HepG2 (cell line): ENCODE results near the gene COMMD4. TPM values are rescaled to one million over a fixed set of nuclear protein-coding genes. Genes with fewer than 3 reads are reported as not detected.

Experiments
- BRCA1 ChIP-seq: sonication (generic); formaldehyde crosslinking; IDR thresholded peaks from 2 replicates; pipeline ENCODE4 v1.4.0; 2020; ENCODE audit warnings: missing genetic modification reagents
- CC2D1A ChIP-seq: sonication (generic); formaldehyde crosslinking; IDR thresholded peaks from 2 replicates; pipeline ENCODE4 v1.8.1; 2023; ENCODE audit warnings: mild to moderate bottlenecking, missing genetic modification reagents
- CCDC6 ChIP-seq: sonication (generic); formaldehyde crosslinking; IDR thresholded peaks from 2 replicates; pipeline ENCODE4 v1.8.1; 2022; ENCODE audit warnings: mild to moderate bottlenecking, missing genetic modification reagents, moderate library complexity
- NFE2L2 ChIP-seq: fragments of 150-350 bp; IDR thresholded peaks from 2 replicates; pipeline ENCODE4 v1.6.1; 2014; ENCODE audit warnings: low read length
- NR2F2 ChIP-seq: IDR thresholded peaks from 2 replicates; pipeline ENCODE4 v1.6.1; 2012; ENCODE audit warnings: low read depth, inconsistent platforms, borderline replicate concordance
- SMC3 ChIP-seq: IDR thresholded peaks from 2 replicates; pipeline ENCODE4 v1.6.1; 2011; ENCODE audit warnings: low read length, improper control_type of control experiment
- YEATS2 ChIP-seq: sonication (generic); formaldehyde crosslinking; IDR thresholded peaks from 2 replicates; pipeline ENCODE4 v1.4.0; 2020; ENCODE audit warnings: missing genetic modification reagents, borderline replicate concordance
- ZBTB21 ChIP-seq: sonication (generic); formaldehyde crosslinking; IDR thresholded peaks from 2 replicates; pipeline ENCODE4 v1.4.0; 2020; ENCODE audit warnings: missing genetic modification reagents
- ZFX ChIP-seq: sonication (generic); formaldehyde crosslinking; IDR thresholded peaks from 2 replicates; pipeline ENCODE4 v1.4.0; 2020; ENCODE audit warnings: mild to moderate bottlenecking, low read depth, missing genetic modification reagents, moderate library complexity
- ZNF317 ChIP-seq: sonication (generic); formaldehyde crosslinking; IDR thresholded peaks from 2 replicates; pipeline ENCODE4 v1.5.0; 2020; ENCODE audit warnings: mild to moderate bottlenecking, missing genetic modification reagents
- ZNF326 ChIP-seq: sonication (generic); formaldehyde crosslinking; IDR thresholded peaks from 2 replicates; pipeline ENCODE4 v1.4.0; 2020; ENCODE audit warnings: missing genetic modification reagents, borderline replicate concordance
- ZNF337 ChIP-seq: sonication (generic); formaldehyde crosslinking; IDR thresholded peaks from 2 replicates; pipeline ENCODE4 v1.5.1; 2020; ENCODE audit warnings: missing genetic modification reagents, low read depth, mild to moderate bottlenecking, borderline replicate concordance
- ZNF543 ChIP-seq: sonication (generic); formaldehyde crosslinking; IDR thresholded peaks from 2 replicates; pipeline ENCODE4 v1.4.0; 2020; ENCODE audit warnings: mild to moderate bottlenecking, missing genetic modification reagents
- ZSCAN12 ChIP-seq: sonication (generic); formaldehyde crosslinking; IDR thresholded peaks from 2 replicates; pipeline ENCODE4 v1.9.0; 2021; ENCODE audit warnings: mild to moderate bottlenecking, missing genetic modification reagents
- ZZZ3 ChIP-seq: sonication (generic); formaldehyde crosslinking; IDR thresholded peaks from 2 replicates; pipeline ENCODE4 v1.4.0; 2020; ENCODE audit warnings: missing genetic modification reagents, mild to moderate bottlenecking, borderline replicate concordance
- polyA plus RNA-seq, 8 experiments: library from polyadenylated mRNA; depleted of rRNA in 3 of 8; stranded (reverse) in 7 of 8; unstranded in 1 of 8; fragments of >200 nt; fragmentation: Illumina TruSeq in 4 of 8; extraction: Trizol in 4 of 8; gene quantifications; 2 replicates each; pipeline versions ENCODE4 v1.2.1 to v1.2.3, GENCODE V29; 2011 to 2016; ENCODE audit warnings: low read depth in 4 of 8, missing spikeins in 1 of 8, mixed read lengths in 1 of 8; ENCODE audit not compliant: insufficient read depth in 1 of 8
- total RNA-seq, 5 experiments: library from RNA; depleted of rRNA; stranded (reverse); fragments of >200 nt; fragmentation: Illumina TruSeq; extraction: Trizol; gene quantifications; 2 replicates each; pipeline ENCODE4 v1.2.3, GENCODE V29; 2016; ENCODE audit warnings: low read depth in 1 of 5
- TF ChIP-seq, protein P1 (sequence below): sonication (generic); formaldehyde crosslinking; IDR thresholded peaks from 2 replicates; pipeline ENCODE4 v1.5.0; 2020; ENCODE audit warnings: missing genetic modification reagents
- TF ChIP-seq, protein P2 (sequence below): sonication (generic); formaldehyde crosslinking; IDR thresholded peaks from 2 replicates; pipeline ENCODE4 v1.8.1; 2023; ENCODE audit warnings: missing genetic modification reagents, inconsistent platforms, borderline replicate concordance
- TF ChIP-seq, protein P3 (sequence below): sonication (generic); formaldehyde crosslinking; IDR thresholded peaks from 2 replicates; pipeline ENCODE4 v1.4.0; 2020; ENCODE audit warnings: low read depth, mild to moderate bottlenecking, missing genetic modification reagents
- TF ChIP-seq, protein P4 (sequence below): IDR thresholded peaks from 2 replicates; pipeline ENCODE4 v1.6.1; 2016; ENCODE audit warnings: low read depth
- TF ChIP-seq, protein P5 (sequence below): sonication (generic); formaldehyde crosslinking; IDR thresholded peaks from 2 replicates; pipeline ENCODE4 v1.5.0; 2020; ENCODE audit warnings: mild to moderate bottlenecking, missing genetic modification reagents
- TF ChIP-seq, protein P6 (sequence below): sonication (generic); formaldehyde crosslinking; IDR thresholded peaks from 2 replicates; pipeline ENCODE4 v1.4.0; 2020; ENCODE audit warnings: mild to moderate bottlenecking, missing genetic modification reagents

COMMD4 gene
- total and polyA plus RNA-seq, 2 of the 13 experiments (the other 11 are each of a cell fraction or from before 2014, with no cell fraction given): 45.8 to 89.9 TPM

DNA sequence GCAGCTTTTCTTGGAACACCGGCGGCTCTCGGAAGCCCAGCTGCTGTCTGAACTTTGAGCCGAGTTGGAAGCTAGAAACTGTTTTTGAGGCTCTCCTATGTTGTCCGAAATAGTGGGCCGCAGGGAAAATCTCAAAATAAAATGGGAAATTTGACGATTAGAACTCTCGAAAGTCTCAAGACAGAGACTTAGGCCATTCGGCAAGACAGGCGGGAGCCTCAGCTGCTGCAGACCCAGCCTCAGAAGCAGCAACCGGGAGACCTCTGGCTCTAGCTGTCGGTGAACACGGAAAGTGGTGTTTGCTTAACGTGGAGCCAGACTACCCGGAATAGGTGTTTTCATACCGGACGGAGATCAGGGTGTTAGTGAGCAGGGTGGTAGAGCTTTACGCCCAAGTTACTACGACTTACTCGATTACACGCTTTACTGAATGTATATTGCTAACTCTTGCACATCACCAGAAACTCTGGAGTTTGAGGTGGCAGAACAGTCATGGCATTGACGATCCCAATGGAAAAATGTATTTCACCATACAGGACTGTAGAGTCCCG is 32.9 kb downstream of the COMMD4 start (continued):
- TF ChIP-seq SMC3 (no peak), ZFX (CRISPR knock-in tag) (peak; percentile 17), YEATS2 (CRISPR knock-in tag) (no peak), NFE2L2 (no peak), CC2D1A (CRISPR knock-in tag) (no peak), ZNF543 (CRISPR knock-in tag) (no peak), ZZZ3 (CRISPR knock-in tag) (peak; percentile 39; the same call in 1 of the 2 replicates), ZNF326 (CRISPR knock-in tag) (no peak), CCDC6 (CRISPR knock-in tag) (no peak), ZSCAN12 (CRISPR knock-in tag) (0 out of 2 replicates have a peak, but pooled peaks have one; percentile 46), BRCA1 (CRISPR knock-in tag) (no peak), NR2F2 (no peak), ZNF337 (CRISPR knock-in tag) (0 out of 2 replicates have a peak, but pooled peaks have one; percentile 4), ZNF317 (no peak; the same call in 1 of the 2 replicates), ZBTB21 (CRISPR knock-in tag) (no peak)
- TF ChIP-seq, protein P1, sequence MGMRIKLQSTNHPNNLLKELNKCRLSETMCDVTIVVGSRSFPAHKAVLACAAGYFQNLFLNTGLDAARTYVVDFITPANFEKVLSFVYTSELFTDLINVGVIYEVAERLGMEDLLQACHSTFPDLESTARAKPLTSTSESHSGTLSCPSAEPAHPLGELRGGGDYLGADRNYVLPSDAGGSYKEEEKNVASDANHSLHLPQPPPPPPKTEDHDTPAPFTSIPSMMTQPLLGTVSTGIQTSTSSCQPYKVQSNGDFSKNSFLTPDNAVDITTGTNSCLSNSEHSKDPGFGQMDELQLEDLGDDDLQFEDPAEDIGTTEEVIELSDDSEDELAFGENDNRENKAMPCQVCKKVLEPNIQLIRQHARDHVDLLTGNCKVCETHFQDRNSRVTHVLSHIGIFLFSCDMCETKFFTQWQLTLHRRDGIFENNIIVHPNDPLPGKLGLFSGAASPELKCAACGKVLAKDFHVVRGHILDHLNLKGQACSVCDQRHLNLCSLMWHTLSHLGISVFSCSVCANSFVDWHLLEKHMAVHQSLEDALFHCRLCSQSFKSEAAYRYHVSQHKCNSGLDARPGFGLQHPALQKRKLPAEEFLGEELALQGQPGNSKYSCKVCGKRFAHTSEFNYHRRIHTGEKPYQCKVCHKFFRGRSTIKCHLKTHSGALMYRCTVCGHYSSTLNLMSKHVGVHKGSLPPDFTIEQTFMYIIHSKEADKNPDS (CRISPR knock-in tag): no peak
- TF ChIP-seq, protein P2, sequence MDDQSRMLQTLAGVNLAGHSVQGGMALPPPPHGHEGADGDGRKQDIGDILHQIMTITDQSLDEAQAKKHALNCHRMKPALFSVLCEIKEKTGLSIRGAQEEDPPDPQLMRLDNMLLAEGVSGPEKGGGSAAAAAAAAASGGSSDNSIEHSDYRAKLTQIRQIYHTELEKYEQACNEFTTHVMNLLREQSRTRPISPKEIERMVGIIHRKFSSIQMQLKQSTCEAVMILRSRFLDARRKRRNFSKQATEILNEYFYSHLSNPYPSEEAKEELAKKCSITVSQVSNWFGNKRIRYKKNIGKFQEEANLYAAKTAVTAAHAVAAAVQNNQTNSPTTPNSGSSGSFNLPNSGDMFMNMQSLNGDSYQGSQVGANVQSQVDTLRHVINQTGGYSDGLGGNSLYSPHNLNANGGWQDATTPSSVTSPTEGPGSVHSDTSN: no peak; the same call in 1 of the 2 replicates
- TF ChIP-seq, protein P3, sequence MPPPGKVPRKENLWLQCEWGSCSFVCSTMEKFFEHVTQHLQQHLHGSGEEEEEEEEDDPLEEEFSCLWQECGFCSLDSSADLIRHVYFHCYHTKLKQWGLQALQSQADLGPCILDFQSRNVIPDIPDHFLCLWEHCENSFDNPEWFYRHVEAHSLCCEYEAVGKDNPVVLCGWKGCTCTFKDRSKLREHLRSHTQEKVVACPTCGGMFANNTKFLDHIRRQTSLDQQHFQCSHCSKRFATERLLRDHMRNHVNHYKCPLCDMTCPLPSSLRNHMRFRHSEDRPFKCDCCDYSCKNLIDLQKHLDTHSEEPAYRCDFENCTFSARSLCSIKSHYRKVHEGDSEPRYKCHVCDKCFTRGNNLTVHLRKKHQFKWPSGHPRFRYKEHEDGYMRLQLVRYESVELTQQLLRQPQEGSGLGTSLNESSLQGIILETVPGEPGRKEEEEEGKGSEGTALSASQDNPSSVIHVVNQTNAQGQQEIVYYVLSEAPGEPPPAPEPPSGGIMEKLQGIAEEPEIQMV (CRISPR knock-in tag): no peak
- TF ChIP-seq, protein P4, sequence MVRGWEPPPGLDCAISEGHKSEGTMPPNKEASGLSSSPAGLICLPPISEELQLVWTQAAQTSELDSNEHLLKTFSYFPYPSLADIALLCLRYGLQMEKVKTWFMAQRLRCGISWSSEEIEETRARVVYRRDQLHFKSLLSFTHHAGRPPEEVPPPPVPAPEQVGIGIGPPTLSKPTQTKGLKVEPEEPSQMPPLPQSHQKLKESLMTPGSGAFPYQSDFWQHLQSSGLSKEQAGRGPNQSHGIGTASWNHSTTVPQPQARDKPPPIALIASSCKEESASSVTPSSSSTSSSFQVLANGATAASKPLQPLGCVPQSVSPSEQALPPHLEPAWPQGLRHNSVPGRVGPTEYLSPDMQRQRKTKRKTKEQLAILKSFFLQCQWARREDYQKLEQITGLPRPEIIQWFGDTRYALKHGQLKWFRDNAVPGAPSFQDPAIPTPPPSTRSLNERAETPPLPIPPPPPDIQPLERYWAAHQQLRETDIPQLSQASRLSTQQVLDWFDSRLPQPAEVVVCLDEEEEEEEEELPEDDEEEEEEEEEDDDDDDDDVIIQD (CRISPR knock-in tag): no peak
- TF ChIP-seq, protein P5, sequence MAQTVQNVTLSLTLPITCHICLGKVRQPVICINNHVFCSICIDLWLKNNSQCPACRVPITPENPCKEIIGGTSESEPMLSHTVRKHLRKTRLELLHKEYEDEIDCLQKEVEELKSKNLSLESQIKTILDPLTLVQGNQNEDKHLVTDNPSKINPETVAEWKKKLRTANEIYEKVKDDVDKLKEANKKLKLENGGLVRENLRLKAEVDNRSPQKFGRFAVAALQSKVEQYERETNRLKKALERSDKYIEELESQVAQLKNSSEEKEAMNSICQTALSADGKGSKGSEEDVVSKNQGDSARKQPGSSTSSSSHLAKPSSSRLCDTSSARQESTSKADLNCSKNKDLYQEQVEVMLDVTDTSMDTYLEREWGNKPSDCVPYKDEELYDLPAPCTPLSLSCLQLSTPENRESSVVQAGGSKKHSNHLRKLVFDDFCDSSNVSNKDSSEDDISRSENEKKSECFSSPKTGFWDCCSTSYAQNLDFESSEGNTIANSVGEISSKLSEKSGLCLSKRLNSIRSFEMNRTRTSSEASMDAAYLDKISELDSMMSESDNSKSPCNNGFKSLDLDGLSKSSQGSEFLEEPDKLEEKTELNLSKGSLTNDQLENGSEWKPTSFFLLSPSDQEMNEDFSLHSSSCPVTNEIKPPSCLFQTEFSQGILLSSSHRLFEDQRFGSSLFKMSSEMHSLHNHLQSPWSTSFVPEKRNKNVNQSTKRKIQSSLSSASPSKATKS (CRISPR knock-in tag): peak; percentile 0; the same call in 1 of the 2 replicates
- TF ChIP-seq, protein P6, sequence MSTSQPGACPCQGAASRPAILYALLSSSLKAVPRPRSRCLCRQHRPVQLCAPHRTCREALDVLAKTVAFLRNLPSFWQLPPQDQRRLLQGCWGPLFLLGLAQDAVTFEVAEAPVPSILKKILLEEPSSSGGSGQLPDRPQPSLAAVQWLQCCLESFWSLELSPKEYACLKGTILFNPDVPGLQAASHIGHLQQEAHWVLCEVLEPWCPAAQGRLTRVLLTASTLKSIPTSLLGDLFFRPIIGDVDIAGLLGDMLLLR (CRISPR knock-in tag): no peak
